HG03159 (cell line): ENCODE data around the gene NKTR.

Source experiments
- ATAC-seq: cut with Tn5 transposase; IDR thresholded peaks from one replicate; pipeline ENCODE4 v1.9.1; 2021; ENCODE audit warnings: mild to moderate bottlenecking, moderate library complexity; ENCODE audit not compliant: unreplicated experiment

The NKTR gene

DNA sequence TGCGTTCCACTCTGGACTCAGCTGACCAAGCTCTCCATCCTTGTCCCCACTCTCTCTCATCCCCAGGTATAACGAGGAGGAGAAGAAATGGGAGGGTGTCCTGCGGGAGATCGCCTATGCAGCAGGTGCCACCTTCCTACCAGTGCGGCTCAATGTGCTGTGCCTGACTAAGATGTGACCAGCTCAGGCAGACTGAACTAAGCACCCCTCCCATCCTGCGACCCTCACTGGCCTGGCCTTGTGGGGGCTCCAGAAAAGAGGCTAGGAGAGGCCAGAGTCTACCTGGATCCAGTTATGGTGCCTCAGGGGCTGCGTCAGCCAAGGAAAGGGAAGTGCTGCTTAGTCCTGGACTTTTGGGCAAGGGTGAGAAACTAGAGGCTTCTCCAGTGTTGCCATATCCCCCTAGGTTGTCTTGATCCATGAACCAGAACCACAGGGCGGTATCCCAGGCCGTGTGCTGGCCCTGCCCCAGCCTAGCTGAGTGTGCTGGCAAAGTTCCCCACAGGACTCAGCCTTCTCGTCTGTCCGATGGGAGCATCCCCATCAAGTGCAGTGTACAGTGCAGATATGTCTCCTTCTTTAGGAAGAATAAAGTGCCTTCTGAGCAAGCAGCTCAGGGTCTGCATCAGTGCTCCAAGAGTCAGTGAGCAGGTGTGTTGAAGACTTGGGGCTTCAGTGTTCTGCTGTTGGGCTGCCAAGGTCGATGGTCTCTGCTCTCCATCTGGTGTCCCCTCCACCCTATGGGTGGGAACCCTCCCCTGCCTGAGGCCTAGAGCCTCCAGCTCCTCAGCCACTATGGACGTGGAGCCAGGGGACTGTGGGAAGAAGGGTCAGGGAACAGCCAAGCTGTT is 91.6 kb downstream of the NKTR start:
- no peak for ATAC-seq

DNA sequence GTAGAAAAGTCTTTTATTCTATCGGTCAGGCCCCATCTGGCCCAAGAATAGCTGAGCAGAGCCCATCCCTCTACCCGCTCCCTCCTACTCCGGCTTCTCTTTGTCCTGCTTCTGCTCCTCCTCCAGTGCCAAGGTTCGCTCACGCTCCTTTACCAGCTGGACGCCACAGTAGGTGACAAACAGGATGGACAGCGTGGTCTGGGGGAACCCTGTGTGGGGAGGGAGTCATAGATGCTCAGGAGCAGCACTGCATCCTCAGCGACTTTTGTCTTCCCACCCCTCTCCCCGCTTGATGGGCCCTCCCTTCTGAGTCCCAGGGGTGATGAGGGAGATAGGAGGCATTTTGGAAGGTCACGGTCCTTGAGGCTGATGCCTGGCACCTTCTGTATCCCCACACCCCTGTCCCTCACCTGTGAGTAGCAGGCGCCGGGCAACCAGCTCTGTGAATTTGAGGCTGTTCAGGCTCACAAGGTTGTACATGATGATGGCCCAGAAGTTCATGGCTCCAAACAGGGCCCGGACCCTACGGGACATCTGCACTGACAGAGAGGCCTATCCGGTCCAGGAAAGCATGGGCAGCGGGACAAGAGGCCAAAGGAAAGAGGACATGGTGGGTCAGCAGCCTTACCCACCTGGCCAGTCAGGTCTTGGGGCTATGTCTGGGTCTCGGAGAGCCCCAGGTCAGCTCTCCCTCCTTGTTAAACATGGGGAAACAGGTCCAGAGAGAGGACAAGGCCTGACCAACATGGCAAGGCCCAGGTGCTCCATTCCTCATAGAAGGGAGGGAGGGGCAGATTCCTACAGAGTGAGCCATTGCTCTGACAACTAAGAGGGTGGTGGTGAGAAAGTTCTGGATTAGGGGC is 92.4 kb downstream of the NKTR start:
- ATAC-seq: no peak

DNA sequence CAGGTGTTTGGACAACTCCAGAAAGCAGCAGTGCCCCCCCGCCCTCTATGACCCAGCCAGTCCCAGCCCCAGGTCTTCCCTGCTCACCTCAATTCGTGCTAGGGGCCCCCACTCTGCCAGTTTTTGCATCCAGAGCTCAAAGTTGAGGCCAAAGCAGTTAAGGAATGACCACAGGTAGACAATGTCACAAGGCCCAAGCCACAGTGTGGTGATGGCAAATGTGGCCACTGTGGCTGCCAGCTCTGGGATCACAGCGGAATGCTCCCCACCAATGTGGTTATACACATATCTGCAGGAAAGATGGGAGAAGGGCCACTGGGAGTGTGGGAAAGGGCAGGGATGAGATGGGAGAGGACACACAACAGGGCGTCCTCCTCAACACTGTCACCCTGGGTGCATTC is 93.0 kb downstream of the NKTR start:
- ATAC-seq: no peak

DNA sequence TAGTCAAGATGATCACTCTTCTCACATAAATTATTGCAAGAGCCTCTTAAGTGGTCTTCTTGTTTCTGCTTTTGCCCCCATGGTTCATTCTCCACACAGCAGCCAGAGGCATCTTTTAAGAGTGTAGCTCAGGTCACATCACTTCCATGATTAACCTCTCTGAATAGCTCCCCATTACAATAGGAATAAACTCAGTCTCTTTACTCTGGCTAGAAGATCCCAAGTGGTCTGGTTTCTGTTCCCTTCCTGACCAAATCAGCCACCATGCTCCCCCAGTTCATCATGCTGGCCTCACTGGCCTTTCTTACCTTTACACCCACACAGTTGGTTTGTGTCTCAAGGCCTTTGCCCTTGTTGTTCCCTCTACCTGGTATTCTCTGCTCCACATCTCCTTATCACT is 93.9 kb downstream of the NKTR start:
- no peak for ATAC-seq

DNA sequence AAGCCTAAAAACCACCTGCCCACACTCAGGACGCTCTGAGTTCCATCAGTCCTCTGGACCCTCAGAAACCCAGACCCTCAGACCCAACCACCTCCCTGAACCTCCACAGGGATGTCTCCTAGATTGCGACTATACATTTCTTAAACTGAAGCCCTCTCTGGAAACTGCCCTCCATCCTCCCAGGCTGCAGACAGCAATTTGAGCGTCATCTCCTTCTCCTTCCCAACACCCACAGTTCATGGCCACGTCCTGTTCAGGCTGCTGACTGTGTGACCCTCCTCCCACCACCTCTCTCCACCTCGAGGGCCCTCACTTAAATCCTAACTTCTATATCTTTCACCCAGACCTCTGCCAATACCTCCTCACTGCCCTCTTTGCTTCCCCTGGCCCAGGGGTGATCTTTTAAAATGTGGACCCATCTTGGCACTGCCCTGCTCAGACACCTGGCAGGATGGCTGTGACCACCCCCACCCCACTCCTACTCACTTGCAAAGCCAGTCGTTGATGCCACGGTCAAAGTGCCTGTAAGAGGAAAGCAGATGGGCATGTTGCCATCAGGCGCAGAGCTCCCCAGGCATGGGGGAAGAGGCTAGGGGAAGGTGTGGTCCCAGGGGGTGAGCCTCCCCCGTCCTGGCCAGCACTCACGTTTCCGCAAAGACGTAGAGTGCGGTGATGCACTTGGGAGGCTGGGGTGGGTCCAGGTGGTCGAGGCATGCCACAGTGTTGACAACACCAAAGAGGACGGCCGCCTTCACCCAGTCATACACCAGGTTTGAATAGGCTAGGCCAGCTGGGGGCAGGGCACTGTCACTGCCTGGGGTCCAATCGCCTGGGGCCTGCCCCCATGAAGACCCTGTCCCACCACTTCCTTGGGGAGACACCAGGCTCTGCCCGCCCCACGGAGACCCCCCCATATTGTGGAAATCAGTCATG is 96.1 kb downstream of the NKTR start:
- no peak for ATAC-seq

DNA sequence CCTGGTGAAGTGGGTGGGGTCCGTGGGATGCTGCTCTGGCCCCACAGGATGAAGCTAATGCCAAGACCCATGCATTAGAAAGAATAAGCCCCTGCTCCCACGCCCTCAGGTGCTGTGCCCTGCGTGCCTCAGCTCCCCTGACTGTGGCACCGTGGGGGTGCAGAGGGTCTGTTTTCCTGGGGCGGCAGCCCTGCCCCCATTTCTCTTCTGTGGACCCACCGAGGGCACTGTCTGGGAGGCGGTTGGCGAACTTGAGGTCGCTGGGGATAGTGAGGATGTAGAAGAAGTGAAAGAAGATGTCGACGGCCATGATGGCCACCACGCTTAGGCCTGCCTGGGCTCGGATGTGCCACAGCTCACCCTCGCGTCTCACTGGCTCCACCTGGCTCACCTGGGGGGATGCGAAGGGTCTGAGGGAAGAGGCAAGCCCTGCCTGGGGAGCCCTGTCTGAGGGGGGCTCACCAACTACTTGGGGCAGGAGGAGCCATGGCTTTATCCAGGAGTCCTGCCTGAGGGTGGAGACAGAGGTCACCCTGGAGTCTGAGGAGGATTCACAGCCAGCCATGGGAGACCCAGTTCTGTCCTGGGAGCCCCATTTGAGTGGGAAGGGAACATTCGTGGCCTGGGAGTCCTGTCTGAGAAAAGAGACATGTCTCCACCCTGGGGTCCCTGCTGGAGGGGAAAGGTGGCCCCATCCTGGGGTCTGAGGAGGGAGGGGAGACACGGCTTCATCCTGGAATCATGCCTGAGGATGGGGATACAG is 97.0 kb downstream of the NKTR start:
- ATAC-seq: no peak
